Transverse colon (tissue), 4 donors: ENCODE measurements around the gene HCK.

Experiments used
- POLR2AphosphoS5 ChIP-seq, 3 donors: sonication (generic); formaldehyde crosslinking; IDR thresholded peaks; one replicate each; pipeline ENCODE4 v1.6.1; 2016; ENCODE audit warnings: antibody characterized with exemption in 3 of 3
- TF ChIP-seq, protein P1 (sequence below), 5 experiments: fragments of 200-600 bp in 3 of 5; fragments of 450-650 bp in 2 of 5; sonication (generic) in 3 of 5; IDR thresholded peaks; 1 replicate in 2 of 5; 2 replicates in 3 of 5; pipeline ENCODE4 v1.5.1; 2016 to 2017; ENCODE audit warnings: antibody characterized with exemption in 5 of 5, inconsistent platforms in 3 of 5, mild to moderate bottlenecking in 2 of 5, moderate library complexity in 1 of 5

DNA sequence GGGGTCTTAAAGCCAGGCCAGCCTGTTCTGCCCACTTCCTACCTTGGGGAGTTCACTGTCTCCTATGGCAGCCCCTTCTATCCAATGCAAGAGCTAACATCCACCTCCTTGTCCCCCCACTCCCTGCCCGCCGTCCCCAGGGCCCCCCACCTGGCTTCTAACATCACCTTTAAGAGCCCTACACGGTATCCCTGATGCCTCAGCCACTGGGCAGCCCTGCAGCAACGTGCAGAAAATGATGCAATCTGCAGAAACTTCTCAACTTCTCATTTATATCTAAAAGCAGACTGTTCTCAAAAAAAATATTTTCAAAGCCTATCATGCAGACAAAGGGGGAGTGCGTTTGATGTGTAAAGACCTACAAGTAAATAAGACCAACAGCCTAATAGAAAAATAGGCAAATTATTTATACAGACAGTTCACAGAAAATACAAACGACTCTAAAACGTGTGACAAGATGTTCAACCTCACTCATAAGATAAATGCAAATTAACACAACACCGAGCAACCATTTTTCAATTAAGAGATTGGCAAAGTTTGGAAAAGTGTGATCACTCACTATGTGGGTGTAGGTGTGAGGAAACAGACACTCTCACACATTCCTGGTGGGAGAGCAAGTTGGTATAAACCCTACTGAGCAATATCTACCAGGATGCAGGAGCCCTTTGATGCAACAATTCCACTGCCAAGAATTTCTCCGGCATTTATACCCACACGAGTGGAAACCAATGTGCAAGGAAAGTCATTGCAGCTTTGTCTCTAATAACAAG, 15.1 kb upstream of the HCK start:
- TF ChIP-seq, protein P1, sequence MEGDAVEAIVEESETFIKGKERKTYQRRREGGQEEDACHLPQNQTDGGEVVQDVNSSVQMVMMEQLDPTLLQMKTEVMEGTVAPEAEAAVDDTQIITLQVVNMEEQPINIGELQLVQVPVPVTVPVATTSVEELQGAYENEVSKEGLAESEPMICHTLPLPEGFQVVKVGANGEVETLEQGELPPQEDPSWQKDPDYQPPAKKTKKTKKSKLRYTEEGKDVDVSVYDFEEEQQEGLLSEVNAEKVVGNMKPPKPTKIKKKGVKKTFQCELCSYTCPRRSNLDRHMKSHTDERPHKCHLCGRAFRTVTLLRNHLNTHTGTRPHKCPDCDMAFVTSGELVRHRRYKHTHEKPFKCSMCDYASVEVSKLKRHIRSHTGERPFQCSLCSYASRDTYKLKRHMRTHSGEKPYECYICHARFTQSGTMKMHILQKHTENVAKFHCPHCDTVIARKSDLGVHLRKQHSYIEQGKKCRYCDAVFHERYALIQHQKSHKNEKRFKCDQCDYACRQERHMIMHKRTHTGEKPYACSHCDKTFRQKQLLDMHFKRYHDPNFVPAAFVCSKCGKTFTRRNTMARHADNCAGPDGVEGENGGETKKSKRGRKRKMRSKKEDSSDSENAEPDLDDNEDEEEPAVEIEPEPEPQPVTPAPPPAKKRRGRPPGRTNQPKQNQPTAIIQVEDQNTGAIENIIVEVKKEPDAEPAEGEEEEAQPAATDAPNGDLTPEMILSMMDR (IDR thresholded peaks at IDR 0.05): no peak
- no peak for TF ChIP-seq POLR2AphosphoS5 (IDR thresholded peaks at IDR 0.05)
